GM12872 (cell line): Measurements from ENCODE around the gene MOGAT1.

Experiments used
- CTCF ChIP-seq: IDR thresholded peaks from 3 replicates; pipeline ENCODE4 v1.5.1; 2011; ENCODE audit warnings: low read depth, mild to moderate bottlenecking, low read length, moderate library complexity; ENCODE audit not compliant: insufficient read depth

The MOGAT1 gene

GRCh38 chr2:222706616-222707015 lies 35.2 kb downstream of the MOGAT1 start:
- TF ChIP-seq CTCF, result no peak

GRCh38 chr2:222707102-222707688 lies 35.7 kb downstream of the MOGAT1 start:
- no peak for TF ChIP-seq CTCF

DNA sequence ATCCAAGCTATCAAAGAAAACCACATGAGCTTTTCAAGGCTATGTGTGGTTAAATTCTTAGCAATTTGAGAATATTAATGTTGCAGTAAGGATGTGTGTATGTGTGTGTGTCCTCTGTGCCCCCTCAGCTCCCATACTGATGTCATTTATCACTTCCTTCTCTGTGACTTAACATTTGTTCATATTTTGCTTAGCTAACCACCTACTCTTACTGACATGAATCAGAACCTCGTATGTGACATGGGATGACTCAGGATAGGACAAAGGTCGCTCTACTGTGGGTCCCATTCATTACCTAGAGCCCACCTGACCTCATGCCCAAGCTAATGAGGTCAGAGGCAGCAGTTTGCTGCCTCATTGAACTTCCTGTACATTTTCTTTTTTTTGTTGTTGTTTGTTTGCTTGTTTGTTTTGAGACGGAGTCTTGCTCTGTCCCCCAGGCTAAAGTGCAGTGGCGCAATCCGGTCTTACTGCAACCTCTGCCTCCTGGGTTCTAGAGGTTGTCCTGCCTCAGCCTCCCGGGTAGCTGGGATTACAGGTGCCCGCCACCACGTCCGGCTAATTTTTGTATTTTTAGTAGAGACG lies 36.3 kb downstream of the MOGAT1 start:
- TF ChIP-seq CTCF, result no peak

GRCh38 chr2:222708274-222708710 lies 36.8 kb downstream of the MOGAT1 start:
- peak; percentile 81 for TF ChIP-seq CTCF

- no peak for TF ChIP-seq CTCF
These were observed 37.9 kb downstream of the MOGAT1 start for GRCh38 chr2:222709191-222709891.

DNA sequence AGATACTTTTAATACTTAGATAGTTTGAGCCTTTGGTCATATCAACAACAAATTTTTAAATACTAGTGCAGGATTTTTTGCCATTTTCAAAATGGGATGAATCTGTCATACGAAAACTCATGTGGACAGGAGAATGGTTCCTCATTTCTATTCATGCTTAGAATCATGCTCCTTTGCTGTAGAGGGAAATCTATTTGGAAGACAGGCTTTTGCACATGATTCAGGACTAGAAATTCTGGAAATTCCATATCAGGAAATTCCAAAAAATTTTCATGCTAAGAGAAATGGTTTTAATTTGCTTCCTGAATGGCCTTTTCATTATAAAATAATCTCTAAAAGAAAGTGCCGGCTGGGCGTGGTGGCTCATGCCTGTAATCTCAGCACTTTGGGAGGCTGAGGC lies 39.3 kb downstream of the MOGAT1 start:
- no peak for TF ChIP-seq CTCF

- TF ChIP-seq CTCF, result no peak
These were observed 40.0 kb downstream of the MOGAT1 start for GRCh38 chr2:222711315-222711940.
